Effector memory CD4-positive, alpha-beta T cell (primary cell): ENCODE results near the gene BNIP3.

ENCODE experiments used
- DNase-seq, 3 donors: peaks; one replicate each; pipeline ENCODE4 v3.0.0-alpha.2; 2020
- H3K27ac ChIP-seq: 2 replicates; pipeline ENCODE4 v1.7.0; 2013; ENCODE audit warnings: mild to moderate bottlenecking, low read length, moderate library complexity; ENCODE audit not compliant: insufficient read depth, poor library complexity, severe bottlenecking
- H3K27me3 ChIP-seq: replicated peaks from 2 replicates; pipeline ENCODE4 v1.7.0; 2013; ENCODE audit warnings: mild to moderate bottlenecking, low read length; ENCODE audit not compliant: insufficient read depth, control insufficient read depth, poor library complexity, severe bottlenecking
- H3K36me3 ChIP-seq: 2 replicates; pipeline ENCODE4 v1.7.0; 2013; ENCODE audit warnings: mild to moderate bottlenecking, low read length, moderate library complexity; ENCODE audit not compliant: control insufficient read depth, insufficient read depth
- H3K4me1 ChIP-seq: 2 replicates; pipeline ENCODE4 v1.7.0; 2013; ENCODE audit warnings: low read length, mild to moderate bottlenecking; ENCODE audit not compliant: control insufficient read depth, insufficient read depth, poor library complexity, severe bottlenecking
- H3K4me3 ChIP-seq: 2 replicates; pipeline ENCODE4 v1.7.0; 2013; ENCODE audit warnings: low read length, low read depth, mild to moderate bottlenecking; ENCODE audit not compliant: insufficient read depth, poor library complexity, severe bottlenecking
- H3K9me3 ChIP-seq: 2 replicates; pipeline ENCODE4 v1.7.0; 2013; ENCODE audit warnings: mild to moderate bottlenecking, low read length, moderate library complexity; ENCODE audit not compliant: control insufficient read depth

BNIP3 gene

DNA sequence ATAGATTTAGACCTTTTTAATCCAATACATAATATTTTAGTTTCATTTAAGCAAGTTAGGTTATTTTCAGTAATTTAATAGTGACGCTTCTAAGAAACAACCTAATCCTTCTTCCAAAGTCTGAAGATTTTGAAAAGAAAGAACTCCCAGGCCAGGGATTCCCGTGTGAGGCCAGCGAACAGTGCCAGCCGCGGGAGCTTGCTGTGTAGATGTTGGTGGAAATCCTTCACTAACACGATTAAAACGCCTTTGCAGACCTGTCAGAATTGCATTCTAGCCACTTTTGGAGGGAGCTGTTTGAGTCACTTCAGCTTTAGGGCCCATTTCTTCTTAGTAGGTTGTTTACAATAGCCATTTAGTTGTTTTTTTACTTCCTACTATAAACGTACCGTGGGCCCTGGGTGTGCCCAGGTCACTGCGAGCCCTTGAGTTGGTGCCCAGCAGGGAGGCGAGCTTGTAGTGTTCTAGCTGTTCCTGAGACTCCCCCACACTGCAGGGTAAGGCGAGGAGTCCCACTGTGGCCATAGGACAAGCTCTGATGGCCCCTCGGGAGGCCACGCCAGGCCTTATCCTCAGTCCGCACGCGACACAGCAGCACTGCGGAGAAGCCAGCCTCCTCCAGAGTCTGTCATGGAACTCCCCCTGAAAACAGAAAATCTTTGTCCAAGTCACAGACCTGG, 48.6 kb downstream of the BNIP3 start:
- no peaks in the 10 kb centered on the region for H3K9me3 ChIP-seq
- peaks cover 6% of the 10 kb centered on the region for H3K4me1 ChIP-seq
- H3K27me3 ChIP-seq = no peaks in the 10 kb centered on the region
- no peak overlapping the region for H3K27ac ChIP-seq
- H3K4me3 ChIP-seq = no peak overlapping the region
- DNase-seq = no peak
- H3K36me3 ChIP-seq = peaks cover 20% of the 10 kb centered on the region

DNA sequence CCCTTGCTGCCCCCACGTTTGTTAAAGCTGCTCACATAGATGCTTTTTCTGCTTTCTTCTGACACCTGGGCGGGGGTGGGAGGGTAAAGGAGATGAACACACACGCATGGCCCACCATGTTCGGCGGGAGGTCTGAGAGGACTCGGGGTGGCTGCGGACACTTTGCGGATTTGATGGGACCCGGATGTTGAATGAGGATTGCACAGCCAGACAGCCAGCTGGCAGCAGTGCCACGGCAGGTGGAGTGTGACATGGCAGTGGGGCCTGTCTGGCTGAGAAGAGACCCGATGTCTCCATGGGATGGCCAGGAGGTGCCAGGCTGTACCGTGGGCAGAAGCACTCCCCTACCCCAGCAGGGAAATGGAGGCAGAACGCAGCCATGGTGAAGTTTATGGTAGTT, 49.7 kb downstream of the BNIP3 start:
- no peaks in the 10 kb centered on the region for H3K9me3 ChIP-seq
- DNase-seq = no peak
- H3K4me3 ChIP-seq = no peak overlapping the region
- peaks cover 15% of the 10 kb centered on the region for H3K4me1 ChIP-seq
- no peak overlapping the region for H3K27ac ChIP-seq
- H3K27me3 ChIP-seq = no peaks in the 10 kb centered on the region
- H3K36me3 ChIP-seq = peaks cover 10% of the 10 kb centered on the region

DNA sequence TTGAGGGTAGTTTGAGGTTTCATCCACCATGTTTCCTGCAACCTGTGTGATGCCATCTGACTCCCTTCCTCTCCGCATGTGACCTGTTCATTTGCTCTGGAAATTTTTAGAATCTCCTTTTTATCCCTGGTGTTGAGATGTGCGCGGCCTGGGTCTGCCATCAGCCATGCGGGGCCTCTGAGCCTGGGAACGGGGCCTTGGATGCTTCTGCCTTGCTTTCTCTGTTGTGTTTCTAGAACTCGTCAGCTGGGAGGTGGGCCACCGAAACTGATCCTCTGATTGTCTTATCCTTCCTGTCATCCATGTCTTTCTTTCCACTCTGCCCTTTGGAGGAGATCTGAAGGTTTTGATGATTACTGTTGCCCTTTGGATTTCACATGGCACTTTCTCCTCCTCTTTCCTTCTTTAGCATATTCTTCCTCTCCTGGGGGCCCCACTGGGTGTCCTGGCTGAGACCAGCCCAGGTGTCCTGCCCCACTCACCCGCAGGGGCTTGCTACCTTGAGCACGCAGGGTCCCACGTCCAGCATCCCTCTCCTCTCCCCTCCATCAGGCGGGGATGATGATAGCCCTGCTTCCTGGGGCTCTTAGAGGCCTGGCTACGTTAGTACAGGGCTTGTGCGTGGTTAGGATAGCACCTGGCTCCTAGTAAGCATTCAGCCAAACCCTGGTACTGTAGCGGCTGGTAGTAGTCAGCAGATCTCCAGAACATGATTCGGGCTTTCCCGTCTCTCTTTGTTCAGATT, 51.0 kb downstream of the BNIP3 start:
- peaks cover 4% of the 10 kb centered on the region for H3K36me3 ChIP-seq
- H3K27me3 ChIP-seq = no peaks in the 10 kb centered on the region
- H3K4me3 ChIP-seq = no peak overlapping the region
- H3K9me3 ChIP-seq = no peaks in the 10 kb centered on the region
- no peak overlapping the region for H3K27ac ChIP-seq
- peaks cover 15% of the 10 kb centered on the region for H3K4me1 ChIP-seq
- no peak for DNase-seq

DNA sequence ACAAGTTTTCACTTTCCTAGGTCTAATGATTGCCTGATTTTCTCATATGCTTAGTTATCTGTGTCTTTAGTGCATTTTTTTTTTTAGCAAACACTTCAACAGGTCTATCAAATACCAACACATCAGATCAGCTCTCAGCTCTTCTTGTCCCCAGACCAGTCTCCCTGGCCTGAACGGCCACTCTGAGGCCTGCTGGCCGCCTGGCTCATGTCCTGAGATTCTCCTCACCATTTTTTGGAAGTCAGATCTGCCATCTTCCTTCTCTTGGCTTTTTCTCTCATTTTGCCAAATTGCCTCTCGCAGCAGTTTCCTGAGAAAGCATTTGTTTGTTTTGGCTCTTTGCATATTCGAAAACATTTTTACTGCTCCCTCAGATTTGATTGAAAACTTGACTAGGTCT, 51.6 kb downstream of the BNIP3 start:
- Histone ChIP-seq H3K9me3 (peaks cover under 1% of the 10 kb centered on the region), H3K36me3 (peaks cover 4% of the 10 kb centered on the region), H3K27ac (no peak overlapping the region), H3K27me3 (no peaks in the 10 kb centered on the region), H3K4me3 (no peak overlapping the region), H3K4me1 (peaks cover 15% of the 10 kb centered on the region)
- no peak for DNase-seq

DNA sequence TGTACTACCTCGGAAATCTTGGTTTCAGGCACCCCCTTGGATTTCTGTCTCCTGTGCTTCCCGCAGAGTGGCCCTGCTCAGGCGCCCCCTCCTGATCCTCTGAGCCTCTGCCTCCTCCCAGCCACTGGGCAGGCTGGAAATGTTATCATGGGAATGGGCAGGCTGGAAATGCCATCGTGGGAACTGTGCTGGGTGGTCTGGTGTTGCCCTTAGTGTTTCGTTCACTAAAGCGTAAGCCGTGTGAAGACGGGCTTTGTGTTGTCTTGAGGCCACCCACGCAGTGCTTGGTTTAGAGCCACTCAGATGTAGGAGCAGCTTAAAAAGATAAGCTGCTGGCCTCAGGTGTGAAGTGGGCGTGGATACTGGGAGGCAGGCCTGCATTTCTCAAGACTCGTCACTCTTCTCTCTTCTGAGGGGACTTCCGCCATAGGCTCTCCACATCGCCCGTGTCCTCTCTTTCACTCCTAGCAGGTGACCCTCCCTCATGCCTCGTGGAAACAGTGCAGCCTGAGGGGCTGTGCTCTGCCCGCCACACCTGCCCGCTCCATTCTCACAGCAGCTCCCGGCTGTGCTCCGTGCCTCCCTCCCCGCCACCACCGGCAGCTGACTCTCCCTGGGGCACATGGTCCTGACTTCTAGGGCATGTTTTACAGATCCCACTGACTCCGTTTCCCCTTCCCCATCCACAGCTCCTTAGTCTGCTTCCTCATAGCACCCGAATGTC, 52.4 kb downstream of the BNIP3 start:
- Histone ChIP-seq H3K36me3 (no peaks in the 10 kb centered on the region), H3K4me1 (peaks cover 15% of the 10 kb centered on the region), H3K27me3 (no peaks in the 10 kb centered on the region), H3K27ac (no peak overlapping the region), H3K9me3 (peaks cover 4% of the 10 kb centered on the region), H3K4me3 (no peak overlapping the region)
- DNase-seq = no peak

DNA sequence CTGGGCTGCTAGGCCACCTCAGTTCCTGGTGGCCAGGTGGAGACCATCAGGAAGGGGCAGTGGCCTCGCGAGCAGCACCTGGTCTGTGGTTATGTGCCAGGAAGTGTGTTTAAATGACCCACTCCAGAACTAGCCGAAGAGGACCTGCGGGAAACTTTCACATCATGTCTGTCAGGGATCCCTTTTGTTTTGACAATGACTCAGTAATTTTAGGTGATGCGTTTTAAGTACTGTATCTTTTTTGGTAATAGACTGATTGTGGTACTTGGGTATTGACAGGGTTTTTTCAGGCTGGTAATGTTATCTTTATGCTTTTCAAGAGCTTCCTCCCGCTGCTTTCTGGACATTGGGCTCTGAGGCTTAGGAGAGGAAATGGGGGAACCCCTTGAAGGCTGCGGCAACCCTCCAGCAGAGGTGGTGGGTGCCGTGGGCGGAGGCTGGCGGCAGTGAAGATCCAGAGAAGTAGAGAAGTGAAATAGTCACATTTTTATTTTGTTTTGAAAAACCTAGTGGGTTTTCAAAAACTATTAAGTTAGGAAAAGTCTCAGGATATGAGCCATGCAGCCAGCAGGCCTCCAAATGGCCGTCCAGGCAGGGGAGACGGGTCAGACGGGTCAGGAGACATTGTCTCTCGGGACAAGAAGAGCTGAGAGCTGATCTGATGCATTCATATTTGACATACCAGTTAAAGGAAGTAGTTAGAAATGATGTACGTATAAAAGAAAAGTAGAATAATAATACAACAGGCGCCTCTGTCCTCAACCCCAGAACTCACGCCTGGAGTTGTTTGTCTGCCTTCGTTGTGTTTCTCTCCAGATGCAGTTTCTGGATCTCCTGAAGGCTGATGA, 53.3 kb downstream of the BNIP3 start:
- H3K27me3 ChIP-seq = no peaks in the 10 kb centered on the region
- DNase-seq = no peak
- H3K36me3 ChIP-seq = no peaks in the 10 kb centered on the region
- H3K4me3 ChIP-seq = no peak overlapping the region
- peaks cover 15% of the 10 kb centered on the region for H3K4me1 ChIP-seq
- H3K9me3 ChIP-seq = peaks cover 4% of the 10 kb centered on the region
- H3K27ac ChIP-seq = no peak overlapping the region

DNA sequence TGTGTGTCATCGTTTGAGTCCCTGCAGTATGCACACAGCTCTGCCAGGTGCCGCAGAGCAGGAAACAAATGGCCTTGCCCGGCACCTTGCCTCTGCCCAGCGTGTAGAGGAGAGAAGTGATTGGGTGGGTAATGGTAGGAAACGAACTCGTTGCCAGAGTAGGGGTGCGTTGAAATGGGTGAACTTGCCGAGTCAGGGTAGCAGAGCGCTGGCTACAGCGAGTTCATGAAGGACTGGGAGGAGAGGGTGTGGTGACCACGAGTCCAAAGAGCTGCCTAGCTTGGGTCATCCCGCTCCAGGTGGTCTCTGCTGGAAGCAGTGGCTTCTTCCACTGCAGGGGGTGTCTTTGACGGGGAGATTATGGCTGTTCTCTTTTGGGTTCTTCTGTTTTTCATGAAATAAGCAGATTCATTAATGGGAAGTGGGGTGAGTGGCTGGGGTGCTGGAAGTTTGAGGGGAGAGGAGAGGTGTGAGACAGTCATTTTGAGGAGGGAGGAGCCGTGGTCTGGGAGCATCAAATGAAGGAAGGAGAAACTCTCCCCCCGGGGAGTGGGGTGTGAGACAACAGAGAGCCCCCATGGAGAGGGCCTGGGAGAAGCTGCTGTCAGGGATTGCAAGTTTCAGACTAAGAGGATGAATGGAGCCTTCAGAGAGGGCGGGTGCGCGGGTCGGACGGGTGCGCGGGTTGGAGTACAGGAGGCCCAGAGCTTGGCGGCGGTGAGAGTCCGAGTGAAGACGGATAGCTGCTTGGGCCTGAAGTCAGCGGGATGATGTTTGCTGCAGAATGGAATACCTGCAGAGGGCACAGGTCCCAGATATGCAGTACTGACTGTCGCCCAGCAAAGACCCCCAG, 54.8 kb downstream of the BNIP3 start:
- Histone ChIP-seq H3K27me3 (no peaks in the 10 kb centered on the region), H3K9me3 (peaks cover 4% of the 10 kb centered on the region), H3K4me3 (no peak overlapping the region), H3K4me1 (peaks cover 15% of the 10 kb centered on the region), H3K36me3 (no peaks in the 10 kb centered on the region), H3K27ac (no peak overlapping the region)
- DNase-seq = no peak

DNA sequence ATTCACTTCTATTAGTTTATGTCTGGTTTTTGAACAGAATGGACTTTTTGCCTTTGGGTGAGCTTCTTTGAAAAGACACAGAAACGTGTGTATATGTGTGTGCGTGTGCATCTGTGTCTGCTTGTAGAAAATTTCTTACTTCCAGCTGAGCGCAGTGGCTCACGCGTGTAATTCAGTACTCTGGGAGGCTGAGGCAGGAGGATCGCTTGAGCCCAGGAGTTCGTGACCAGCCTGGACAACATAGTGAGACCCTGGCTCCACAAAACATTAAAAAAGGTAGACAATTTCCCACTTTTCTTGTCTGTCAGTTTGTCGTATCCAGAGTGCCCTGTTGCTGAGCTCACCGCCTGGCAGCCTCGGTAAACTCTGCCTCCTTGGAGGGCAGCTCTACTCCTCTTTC, 55.5 kb downstream of the BNIP3 start:
- H3K9me3 ChIP-seq = peaks cover 4% of the 10 kb centered on the region

DNA sequence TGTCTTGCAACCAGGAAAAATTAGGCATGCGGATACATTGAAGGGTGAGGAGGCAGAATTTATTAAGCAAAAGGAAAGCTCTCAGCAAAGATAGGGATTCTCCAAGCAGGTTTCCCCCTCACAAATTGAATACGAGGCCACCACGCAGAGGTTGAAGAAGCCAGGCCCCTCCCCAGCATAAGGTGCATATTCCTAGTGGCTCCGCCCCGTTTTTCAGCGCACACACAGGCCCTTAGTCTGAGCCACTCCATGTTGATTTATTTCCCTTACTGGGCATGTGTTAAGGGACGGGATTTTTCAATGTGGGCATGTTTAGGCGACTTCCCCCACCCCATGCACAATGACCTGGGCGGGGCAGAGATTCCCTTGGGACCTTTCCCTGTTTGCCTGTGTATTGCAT, 56.0 kb downstream of the BNIP3 start:
- peaks cover 4% of the 10 kb centered on the region for H3K9me3 ChIP-seq
- no peaks in the 10 kb centered on the region for H3K36me3 ChIP-seq
- no peaks in the 10 kb centered on the region for H3K27me3 ChIP-seq
- H3K4me1 ChIP-seq = peaks cover 15% of the 10 kb centered on the region
- no peak overlapping the region for H3K27ac ChIP-seq
- no peak overlapping the region for H3K4me3 ChIP-seq
- no peak for DNase-seq

More for the DNA sequence above, 55.5 kb downstream of the BNIP3 start:
- Histone ChIP-seq H3K36me3 (no peaks in the 10 kb centered on the region), H3K27me3 (no peaks in the 10 kb centered on the region), H3K27ac (no peak overlapping the region), H3K4me3 (no peak overlapping the region), H3K4me1 (peaks cover 15% of the 10 kb centered on the region)
- no peak for DNase-seq
